G401 (cell line): ENCODE measurements around the gene CTDSPL. TPM values are rescaled to one million over a fixed set of nuclear protein-coding genes. Genes with fewer than 3 reads are reported as not detected.
"Not testable (repeated sequence)": the region's sequence is repeated elsewhere in the genome, so short reads cannot be mapped to it uniquely, and the experiment has no call there.

Experiments used
- DNase-seq: peaks from one replicate; pipeline ENCODE4 v3.0.0-alpha.2; 2015; ENCODE audit warnings: low spot score
- in situ Hi-C: cut with HindIII; loops from 2 replicates; pipeline ENCODE4 v1.10.0; 2016; ENCODE audit warnings: low sequenced_read_pairs, mixed read lengths
- total RNA-seq: library from RNA; depleted of rRNA; stranded (reverse); fragments of >200 nt; shearing (Covaris generic); gene quantifications from 2 replicates; pipeline ENCODE4 v1.2.3, GENCODE V29; 2014

Gene CTDSPL
- total RNA-seq, 1 experiment from 2014 or later = 77.9 TPM

- DNase-seq = no peak
- in situ Hi-C loops = no loop called here
Observed at GRCh38 chr3:38018296-38019266, 156.9 kb downstream of the CTDSPL start.

- no peak for DNase-seq
- in situ Hi-C loops = no loop called here
Observed at GRCh38 chr3:38019658-38020341, 158.1 kb downstream of the CTDSPL start.

GRCh38 chr3:38020342-38020726 lies 158.7 kb downstream of the CTDSPL start:
- in situ Hi-C loops = no loop called here
- no peak for DNase-seq

- in situ Hi-C loops = no loop called here
- DNase-seq = no peak
Observed at GRCh38 chr3:38021196-38021595, 159.5 kb downstream of the CTDSPL start.

GRCh38 chr3:38022301-38022700 lies 160.6 kb downstream of the CTDSPL start:
- in situ Hi-C loops = no loop called here
- no peak for DNase-seq

- in situ Hi-C loops = no loop called here
- DNase-seq = no peak
Observed at GRCh38 chr3:38022896-38023709, 161.4 kb downstream of the CTDSPL start.

GRCh38 chr3:38026856-38027255 lies 165.2 kb downstream of the CTDSPL start:
- in situ Hi-C loops = no loop called here
- no peak for DNase-seq

- DNase-seq = no peak
- in situ Hi-C loops = no loop called here
Observed at GRCh38 chr3:38027466-38028465, 166.1 kb downstream of the CTDSPL start.

DNA sequence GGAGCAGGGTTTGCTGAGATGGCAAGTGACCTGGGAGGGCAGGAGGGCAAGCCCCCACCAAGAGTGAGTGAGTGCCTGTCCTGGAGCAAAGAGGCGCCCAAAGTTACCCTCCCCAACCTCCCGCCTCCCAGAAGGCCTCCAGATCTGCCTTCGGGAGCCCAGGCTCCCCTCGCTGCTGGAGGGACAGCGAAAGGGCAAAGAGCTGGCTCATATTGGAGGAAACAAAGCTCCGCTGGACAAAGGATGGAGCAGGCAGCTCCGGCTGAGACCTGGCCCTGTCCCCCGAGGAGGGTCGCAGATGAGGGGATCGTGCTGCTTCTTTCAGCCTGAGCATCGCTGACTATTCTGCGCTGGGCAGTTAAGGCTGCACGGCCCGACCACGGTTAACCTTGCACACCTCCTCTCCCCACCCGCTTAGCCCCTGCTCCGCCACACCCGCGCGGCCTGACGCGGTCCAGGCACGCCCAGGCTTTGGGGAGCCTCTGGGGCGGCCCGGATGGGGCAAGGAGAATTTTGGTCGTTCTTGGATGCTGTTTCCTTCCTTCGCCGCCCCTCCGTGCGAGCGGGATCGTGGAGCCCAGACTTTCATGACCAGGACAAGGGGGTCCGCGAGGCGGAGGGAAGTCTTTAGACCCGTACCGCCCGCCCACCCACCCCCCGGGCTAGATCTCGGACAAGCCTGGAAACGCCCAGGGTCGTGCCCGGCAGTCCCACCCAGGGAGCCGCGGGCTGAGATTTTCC lies 167.1 kb downstream of the CTDSPL start:
- no peak for DNase-seq
- in situ Hi-C loops = no loop called here

GRCh38 chr3:38029400-38030125 lies 167.9 kb downstream of the CTDSPL start, which contains the start of gene PLCD1:
Gene PLCD1 (minus strand): TSS chr3:38029642. CDS start chr3:38029539, 103 bp downstream.
- in situ Hi-C loops = no loop called here
- DNase-seq = peak; percentile 23

GRCh38 chr3:38030126-38031021 lies 168.7 kb downstream of the CTDSPL start:
- in situ Hi-C loops = no loop called here
- DNase-seq = no peak

DNA sequence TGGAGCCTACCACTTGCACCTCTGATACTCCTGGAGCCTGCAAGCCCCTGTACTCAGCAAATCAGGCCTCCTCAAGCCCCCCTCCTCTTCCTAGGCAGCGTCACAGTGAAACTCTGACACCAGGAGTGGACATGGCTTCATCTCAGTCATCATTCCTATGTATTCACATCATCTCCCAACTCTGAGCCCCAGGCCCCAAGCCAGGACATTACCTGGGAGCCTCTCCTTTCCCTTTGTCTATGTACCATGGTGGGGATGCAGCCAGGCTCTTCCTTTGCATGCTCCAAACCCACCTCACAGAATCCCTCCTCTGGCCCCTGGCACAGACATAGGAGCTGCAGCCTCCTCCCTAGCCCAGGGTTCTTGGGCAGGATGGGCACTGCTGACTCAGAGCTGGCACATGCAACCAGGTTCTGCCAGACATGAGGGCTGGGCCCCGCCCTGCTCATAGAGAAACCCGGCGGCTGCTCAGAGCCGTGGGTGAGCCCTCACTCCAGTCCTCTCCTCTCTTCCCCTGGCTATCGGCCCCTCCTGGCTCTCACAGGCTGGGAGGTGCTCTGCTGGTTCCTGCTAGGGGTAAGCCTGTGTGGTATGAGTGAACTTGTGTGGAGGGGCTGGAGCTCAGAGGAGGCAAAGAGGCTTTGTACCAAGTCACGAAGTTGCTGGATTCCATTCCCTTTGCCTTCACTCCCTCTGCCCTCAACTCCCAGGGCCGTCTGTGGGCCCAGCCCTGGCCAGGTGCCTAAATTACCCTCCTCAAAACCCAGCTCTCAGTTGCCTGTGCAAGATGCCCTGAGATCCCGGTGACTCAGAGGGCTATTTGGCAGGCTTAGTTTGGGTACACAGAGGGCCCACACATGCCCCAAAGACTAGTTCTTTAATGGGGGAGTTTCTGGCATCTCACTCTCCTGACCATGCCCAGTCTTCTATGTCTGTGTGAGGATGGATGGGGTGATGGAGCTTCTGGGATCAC lies 169.6 kb downstream of the CTDSPL start:
- DNase-seq = peak; percentile 56
- in situ Hi-C loops = no loop called here

- in situ Hi-C loops = no loop called here
- no peak for DNase-seq
Observed at GRCh38 chr3:38032328-38032865, 170.7 kb downstream of the CTDSPL start.

DNA sequence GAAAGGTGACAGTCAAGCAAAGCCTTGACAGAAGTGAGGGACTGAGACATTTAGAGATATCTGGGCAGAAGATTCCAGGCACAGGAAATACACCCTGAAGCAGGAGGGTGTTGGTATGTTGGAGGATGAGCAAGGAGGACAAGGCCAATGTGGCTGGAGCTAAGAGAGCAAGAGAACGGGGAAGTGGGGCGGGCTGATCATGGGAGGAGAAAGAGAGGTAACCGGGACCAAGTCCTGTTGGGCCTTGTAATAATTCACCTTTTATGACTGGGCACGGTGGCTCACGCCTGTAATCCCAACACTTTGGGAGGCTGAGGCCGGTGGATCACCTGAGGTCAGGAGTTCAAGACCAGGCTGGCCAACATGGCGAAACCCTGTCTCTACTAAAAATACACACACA lies 171.9 kb downstream of the CTDSPL start:
- DNase-seq, in situ Hi-C loops: not testable (repeated sequence)
